Muscle of leg (tissue), 11 donors: ENCODE results near the gene ICA1. TPM values are rescaled to one million over a fixed set of nuclear protein-coding genes. Genes with fewer than 3 reads are reported as not detected.
A peak's percentile ranks its signal among the peaks of the same experiment; 100 is the strongest.

Experiments used
- DNase-seq: peaks from one replicate; pipeline ENCODE4 v3.0.0; 2013
- H3K27ac ChIP-seq: one replicate; pipeline ENCODE4 v1.5.1; 2013; ENCODE audit warnings: mild to moderate bottlenecking, low read length, control low read depth
- H3K27me3 ChIP-seq: one replicate; pipeline ENCODE4 v1.6.1; 2013; ENCODE audit warnings: low read length; ENCODE audit not compliant: control insufficient read depth, insufficient read depth
- H3K36me3 ChIP-seq: one replicate; pipeline ENCODE4 v1.6.1; 2013; ENCODE audit warnings: low read length; ENCODE audit not compliant: control insufficient read depth, insufficient read depth
- H3K4me1 ChIP-seq: one replicate; pipeline ENCODE4 v1.6.1; 2013; ENCODE audit warnings: low read length; ENCODE audit not compliant: control insufficient read depth, insufficient read depth
- H3K4me3 ChIP-seq: one replicate; pipeline ENCODE4 v1.5.1; 2013; ENCODE audit warnings: low read length, control low read depth
- H3K9me3 ChIP-seq: replicated peaks from 2 replicates; pipeline ENCODE4 v1.6.1; 2013; ENCODE audit warnings: low read depth, low read length; ENCODE audit not compliant: control insufficient read depth
- WGBS: methylation state at CpG from one replicate; pipeline ENCODE4 v1.1.5; 2013; ENCODE audit warnings: missing lambda C conversion rate; ENCODE audit not compliant: insufficient coverage; 5-methylcytosine and 5-hydroxymethylcytosine counted together
- polyA plus RNA-seq, 8 donors: library from polyadenylated mRNA; unstranded; fragments of 120-200 nt; gene quantifications; one replicate each; pipeline versions ENCODE4 v1.2.1 to v1.2.3, GENCODE V29; 2013; ENCODE audit warnings: inconsistent platforms in 1 of 8, low replicate concordance in 1 of 8; ENCODE audit not compliant: insufficient read length in 8 of 8, insufficient read depth in 1 of 8
- total RNA-seq: library from RNA; stranded (reverse); fragments of 120-200 nt; gene quantifications from one replicate; pipeline ENCODE4 v1.2.4, GENCODE V29; 2013

ICA1 gene
- total and polyA plus RNA-seq, 9 donors: 3.6 to 10.9 (median 4.6) TPM

DNA sequence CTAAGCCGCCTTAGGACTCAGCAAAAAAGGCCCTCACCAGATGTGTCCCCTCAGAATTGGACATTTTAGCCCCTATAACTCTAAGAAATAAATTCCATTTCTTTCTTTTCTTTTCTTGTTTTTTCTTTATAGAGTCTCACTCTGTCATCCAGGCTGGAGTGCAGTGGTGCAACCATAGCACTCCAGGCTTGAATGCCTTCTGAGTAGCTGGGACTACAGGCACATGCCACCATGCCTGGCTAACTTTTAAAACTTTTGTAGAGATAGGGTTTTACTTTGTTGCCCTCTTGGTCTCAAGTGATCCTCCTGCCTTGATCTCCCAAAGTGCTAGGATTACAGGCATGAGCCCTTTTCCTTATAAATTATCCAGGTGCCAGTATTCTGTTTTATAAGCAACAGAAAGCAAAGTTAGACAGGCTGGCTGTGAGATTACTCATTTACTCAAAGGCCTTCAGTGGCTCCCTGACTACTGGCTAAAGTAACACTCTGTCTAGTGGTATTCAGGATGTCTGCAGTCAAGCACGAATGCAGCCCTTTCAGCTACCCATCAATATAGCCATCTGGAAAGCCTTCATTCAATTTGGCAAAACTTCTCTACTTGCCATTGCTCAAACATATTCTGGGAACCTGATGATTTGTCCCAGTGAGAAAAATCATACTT, 128.6 kb downstream of the ICA1 start:
- no peak overlapping the region for H3K27ac ChIP-seq
- 87% methylated on average over 2 of the region's 2 CpGs for WGBS
- no peaks in the 10 kb centered on the region for H3K27me3 ChIP-seq
- no peaks in the 10 kb centered on the region for H3K9me3 ChIP-seq
- no peaks in the 10 kb centered on the region for H3K36me3 ChIP-seq
- H3K4me1 ChIP-seq: no peaks in the 10 kb centered on the region
- DNase-seq: no peak
- H3K4me3 ChIP-seq: no peak overlapping the region

GRCh38 chr7:8131694-8132605, 130.0 kb downstream of the ICA1 start:
- H3K36me3 ChIP-seq: no peaks in the 10 kb centered on the region
- H3K4me3 ChIP-seq: no peak overlapping the region
- H3K4me1 ChIP-seq: no peaks in the 10 kb centered on the region
- WGBS: 91% methylated on average over 3 of the region's 5 CpGs
- no peak overlapping the region for H3K27ac ChIP-seq
- no peaks in the 10 kb centered on the region for H3K27me3 ChIP-seq
- H3K9me3 ChIP-seq: no peaks in the 10 kb centered on the region
- DNase-seq: no peak

DNA sequence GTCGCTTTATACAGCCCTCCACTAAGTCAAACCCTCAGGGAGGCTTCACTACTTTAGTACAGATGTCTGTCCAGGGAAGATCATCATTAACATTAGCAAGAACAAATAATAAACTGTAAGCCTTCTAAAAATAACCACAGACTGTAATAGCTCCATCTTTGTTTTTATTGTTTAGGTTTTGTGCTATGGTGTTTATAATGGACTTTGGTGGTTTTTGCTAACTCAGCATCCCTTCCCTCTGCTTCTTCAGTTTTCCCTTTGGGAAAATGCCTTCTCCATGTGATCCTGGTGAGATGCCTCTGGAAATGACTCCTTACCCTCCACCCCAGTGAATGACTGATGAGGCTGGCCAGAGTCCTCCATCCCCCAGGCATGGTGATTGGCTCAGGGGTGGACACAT, 131.3 kb downstream of the ICA1 start:
- Histone ChIP-seq H3K27ac (no peak overlapping the region), H3K4me1 (no peaks in the 10 kb centered on the region), H3K36me3 (no peaks in the 10 kb centered on the region), H3K9me3 (no peaks in the 10 kb centered on the region), H3K27me3 (no peaks in the 10 kb centered on the region), H3K4me3 (no peak overlapping the region)
- DNase-seq: no peak
- WGBS: no CpG with 5 or more reads among the region's 1 CpG

- H3K4me3 ChIP-seq: no peak overlapping the region
- no peak for DNase-seq
- no peak overlapping the region for H3K27ac ChIP-seq
- no CpG with 5 or more reads among the region's 1 CpG for WGBS
- H3K27me3 ChIP-seq: no peaks in the 10 kb centered on the region
- H3K36me3 ChIP-seq: no peaks in the 10 kb centered on the region
- H3K9me3 ChIP-seq: no peaks in the 10 kb centered on the region
- H3K4me1 ChIP-seq: no peaks in the 10 kb centered on the region
These were observed 132.7 kb downstream of the ICA1 start for GRCh38 chr7:8129318-8129659.

GRCh38 chr7:8128449-8129317, 133.3 kb downstream of the ICA1 start:
- no peak for DNase-seq
- H3K4me3 ChIP-seq: no peak overlapping the region
- H3K27me3 ChIP-seq: no peaks in the 10 kb centered on the region
- WGBS: 55% methylated on average over 5 of the region's 12 CpGs
- H3K9me3 ChIP-seq: no peaks in the 10 kb centered on the region
- H3K36me3 ChIP-seq: no peaks in the 10 kb centered on the region
- no peaks in the 10 kb centered on the region for H3K4me1 ChIP-seq
- no peak overlapping the region for H3K27ac ChIP-seq

DNA sequence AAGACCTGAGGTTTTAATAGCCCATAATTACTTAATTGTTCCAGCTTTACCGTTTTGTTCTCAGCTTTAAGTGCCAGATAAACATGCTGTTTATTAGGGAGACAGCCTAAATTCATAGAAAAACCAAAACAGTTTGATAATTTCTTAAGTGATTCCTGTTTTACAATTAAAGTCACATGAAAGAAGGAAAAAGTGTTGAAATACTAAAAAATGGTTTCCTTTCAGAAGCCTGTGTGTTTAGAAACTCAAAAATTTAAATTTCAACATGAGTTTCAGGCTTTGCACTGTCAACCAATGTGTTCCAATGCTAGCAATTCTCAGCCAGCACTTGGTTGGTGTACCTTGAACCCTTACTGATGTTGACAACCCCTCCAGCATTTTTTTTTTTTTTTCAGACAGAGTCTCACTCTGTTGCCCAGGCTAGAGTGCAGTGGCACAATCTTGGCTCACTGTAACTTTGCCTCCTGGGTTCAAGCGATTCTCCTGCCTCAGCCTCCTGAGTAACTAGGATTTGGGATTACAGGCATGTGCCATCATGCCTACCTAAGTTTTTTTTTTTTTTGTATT, 135.3 kb downstream of the ICA1 start:
- Histone ChIP-seq H3K4me1 (no peaks in the 10 kb centered on the region), H3K27ac (no peak overlapping the region), H3K36me3 (no peaks in the 10 kb centered on the region), H3K4me3 (no peak overlapping the region), H3K27me3 (no peaks in the 10 kb centered on the region), H3K9me3 (no peaks in the 10 kb centered on the region)
- no peak for DNase-seq
- WGBS: no CpG with 5 or more reads among the region's 2 CpGs

DNA sequence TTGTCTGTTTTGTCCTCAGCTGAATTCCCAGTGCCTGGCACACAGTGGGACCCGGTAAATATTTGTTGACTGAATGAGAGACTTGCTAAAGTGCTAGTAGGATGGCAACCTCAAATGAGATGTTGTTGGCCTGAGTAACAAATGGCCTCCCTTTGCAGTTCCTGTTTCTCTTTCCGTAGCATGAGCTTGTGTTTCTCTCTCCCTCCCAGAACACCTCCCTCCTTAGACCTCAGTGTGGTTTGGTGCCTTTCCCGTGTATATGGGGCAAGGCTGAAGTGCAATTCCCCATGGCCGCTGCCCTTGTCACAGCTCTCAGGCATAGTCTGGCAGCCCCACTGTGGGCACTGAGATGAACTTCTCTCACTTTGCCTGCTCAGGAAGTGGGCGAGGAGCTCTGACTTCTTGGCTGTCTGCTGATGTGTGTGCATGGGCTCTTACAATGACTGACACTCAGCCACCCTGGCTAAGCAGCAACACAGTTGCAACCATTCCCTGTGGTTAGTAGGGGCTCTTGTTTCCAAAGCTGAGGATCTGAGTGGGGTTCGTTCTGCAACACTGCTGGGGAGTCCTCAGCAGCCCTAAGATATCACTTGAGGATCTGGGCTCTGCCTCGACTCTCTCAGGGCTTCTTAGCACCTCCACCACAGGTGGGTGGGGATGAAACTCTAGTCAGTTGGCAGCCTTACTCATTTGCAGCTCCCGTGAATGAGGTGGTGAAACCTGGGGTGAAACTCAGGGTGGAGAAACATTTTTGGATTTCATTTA, 136.1 kb downstream of the ICA1 start:
- no peak overlapping the region for H3K27ac ChIP-seq
- no peaks in the 10 kb centered on the region for H3K36me3 ChIP-seq
- H3K9me3 ChIP-seq: no peaks in the 10 kb centered on the region
- H3K27me3 ChIP-seq: no peaks in the 10 kb centered on the region
- WGBS: 67% methylated on average over 3 of the region's 8 CpGs
- no peak overlapping the region for H3K4me3 ChIP-seq
- no peaks in the 10 kb centered on the region for H3K4me1 ChIP-seq
- no peak for DNase-seq

- peak; percentile 38 for DNase-seq
- no peaks in the 10 kb centered on the region for H3K27me3 ChIP-seq
- H3K9me3 ChIP-seq: no peaks in the 10 kb centered on the region
- whole genome bisulfite sequencing: 78% methylated on average over 3 of the region's 3 CpGs
- H3K4me1 ChIP-seq: no peaks in the 10 kb centered on the region
- H3K4me3 ChIP-seq: no peak overlapping the region
- H3K27ac ChIP-seq: no peak overlapping the region
- no peaks in the 10 kb centered on the region for H3K36me3 ChIP-seq
These were observed 140.7 kb downstream of the ICA1 start for GRCh38 chr7:8121243-8121642.

DNA sequence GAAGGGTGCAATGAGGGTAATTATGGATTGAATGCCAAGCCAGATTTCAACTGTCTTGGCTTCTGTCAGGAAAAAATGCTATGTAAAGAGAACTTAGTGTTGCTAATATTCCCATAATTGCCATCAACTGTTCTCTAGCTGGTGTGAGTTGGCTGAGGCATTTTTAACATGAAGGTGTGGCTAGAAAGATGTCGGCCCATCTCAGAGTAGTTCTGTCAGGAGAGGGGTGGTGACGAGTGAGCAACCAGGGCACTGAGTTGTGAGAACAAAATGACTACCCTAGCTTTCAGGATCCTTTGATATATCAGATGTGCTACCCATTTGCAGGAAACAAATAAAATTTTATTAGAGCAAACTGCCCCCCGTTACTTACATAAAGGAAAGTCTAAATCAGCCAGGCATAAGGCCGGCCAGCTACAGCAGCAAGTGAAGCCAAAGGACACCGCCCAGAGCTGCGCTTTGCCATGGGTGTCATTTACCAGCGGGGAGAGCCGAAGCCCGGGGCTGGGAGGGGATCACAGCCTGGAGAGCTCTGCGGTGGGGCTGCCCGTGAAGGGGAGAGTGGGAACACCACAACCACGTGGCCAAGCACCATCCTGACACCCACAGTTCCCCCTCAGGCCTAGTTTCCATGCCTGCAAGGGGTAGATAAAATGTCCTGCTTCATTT, 141.4 kb downstream of the ICA1 start:
- Histone ChIP-seq H3K9me3 (no peaks in the 10 kb centered on the region), H3K27me3 (no peaks in the 10 kb centered on the region), H3K4me3 (no peak overlapping the region), H3K27ac (no peak overlapping the region), H3K36me3 (no peaks in the 10 kb centered on the region), H3K4me1 (no peaks in the 10 kb centered on the region)
- WGBS: 70% methylated on average over 7 of the region's 12 CpGs
- peak; percentile 37 for DNase-seq
